H1 (cell line): Measurements from ENCODE around the gene RCOR2. TPM values are rescaled to one million over a fixed set of nuclear protein-coding genes. Genes with fewer than 3 reads are reported as not detected.

Source experiments
- CTCF ChIA-PET: fragments of 300-600 bp; sonication (Branson Sonifier 250); formaldehyde crosslinking; loops from one replicate; lab custom pipeline; 2021; ENCODE audit not compliant: partially characterized antibody; lab: Charles Lee
- POLR2A ChIA-PET: fragments of 300-600 bp; sonication (Branson Sonifier 250); formaldehyde crosslinking; loops from one replicate; lab custom pipeline; 2021; ENCODE audit warnings: inconsistent platforms; ENCODE audit not compliant: partially characterized antibody; lab: Charles Lee
- DNase-seq, 2 experiments: peaks; one replicate each; pipeline versions ENCODE4 v3.0.0 to v3.0.0-alpha.2; 2010 to 2022; ENCODE audit warnings: low spot score in 2 of 2, low read depth in 1 of 2, mixed read lengths in 1 of 2
- FAIRE-seq: peaks from 2 replicates; lab custom pipeline; 2011; peaks lifted over from hg19 to GRCh38; lab: Jason Lieb, UNC
- H2AFZ ChIP-seq: 2 replicates; pipeline ENCODE4 v1.8.1; 2012; ENCODE audit warnings: low read length, inconsistent platforms
- H2AK5ac ChIP-seq: 2 replicates; pipeline ENCODE4 v1.6.1; 2013; ENCODE audit warnings: low read depth, low read length
- H2BK120ac ChIP-seq: replicated peaks from 2 replicates; pipeline ENCODE3; 2013; ENCODE audit warnings: low read depth, low read length, inconsistent platforms
- H2BK12ac ChIP-seq: 2 replicates; pipeline ENCODE4 v1.6.1; 2013; ENCODE audit warnings: low read depth, low read length
- H2BK15ac ChIP-seq: 2 replicates; pipeline ENCODE4 v1.6.1; 2013; ENCODE audit warnings: low read length
- H2BK20ac ChIP-seq: 2 replicates; pipeline ENCODE4 v1.6.1; 2013; ENCODE audit warnings: low read length
- H2BK5ac ChIP-seq: 2 replicates; pipeline ENCODE4 v1.6.1; 2013; ENCODE audit warnings: low read depth, low read length
- H3K14ac ChIP-seq: 2 replicates; pipeline ENCODE4 v1.6.1; 2013; ENCODE audit warnings: inconsistent platforms; ENCODE audit not compliant: insufficient read length
- H3K18ac ChIP-seq: 2 replicates; pipeline ENCODE4 v1.6.1; 2013; ENCODE audit warnings: low read length; ENCODE audit errors: extremely low read depth
- H3K23ac ChIP-seq: 2 replicates; pipeline ENCODE4 v1.6.1; 2013; ENCODE audit warnings: inconsistent platforms; ENCODE audit not compliant: insufficient read length
- H3K23me2 ChIP-seq: 2 replicates; pipeline ENCODE4 v1.6.1; 2013; ENCODE audit warnings: low read depth, low read length
- H3K27ac ChIP-seq: 2 replicates; pipeline ENCODE4 v1.6.1; 2011; ENCODE audit warnings: low read depth, low read length, inconsistent platforms
- H3K27me3 ChIP-seq, 4 experiments: replicated peaks in 1 of 4; 1 replicate in 1 of 4; 2 replicates in 3 of 4; pipeline versions ENCODE4 v1.6.1 to v1.8.1; 2011 to 2013; ENCODE audit warnings: low read length in 3 of 4, mild to moderate bottlenecking in 3 of 4, inconsistent platforms in 2 of 4, mixed read lengths in 2 of 4, moderate library complexity in 1 of 4; ENCODE audit not compliant: control insufficient read depth in 3 of 4, insufficient read depth in 3 of 4; ENCODE audit errors: extremely low read depth in 1 of 4
- H3K36me3 ChIP-seq, 4 experiments: 2 replicates each; pipeline versions ENCODE4 v1.6.1 to v1.8.1; 2011 to 2013; ENCODE audit warnings: mild to moderate bottlenecking in 4 of 4, low read length in 3 of 4, moderate library complexity in 2 of 4, control low read depth in 1 of 4, inconsistent platforms in 1 of 4; ENCODE audit not compliant: insufficient read depth in 4 of 4, control insufficient read depth in 2 of 4
- H3K4ac ChIP-seq: replicated peaks from 2 replicates; pipeline ENCODE3; 2013; ENCODE audit warnings: low read length, low read depth, mixed read lengths, inconsistent platforms; ENCODE audit not compliant: insufficient read length
- H3K4me1 ChIP-seq, 4 experiments: replicated peaks in 1 of 4; 1 replicate in 1 of 4; 2 replicates in 3 of 4; pipeline versions ENCODE4 v1.6.1 to v1.8.1; 2011 to 2013; ENCODE audit warnings: low read length in 3 of 4, inconsistent platforms in 2 of 4, mixed read lengths in 1 of 4; ENCODE audit not compliant: insufficient read depth in 4 of 4, control insufficient read depth in 3 of 4
- H3K4me2 ChIP-seq, 2 experiments: 2 replicates each; pipeline versions ENCODE4 v1.6.1 to v1.8.1; 2011 to 2013; ENCODE audit warnings: low read depth in 2 of 2, low read length in 2 of 2, control low read depth in 1 of 2, inconsistent platforms in 1 of 2, mild to moderate bottlenecking in 1 of 2; ENCODE audit not compliant: insufficient read depth in 1 of 2
- H3K4me3 ChIP-seq, 4 experiments: fragments of 200-600, 300-600 bp in 1 of 4; sonication (generic), shearing (Covaris generic), sonication (Bioruptor Twin) in 1 of 4; 2 replicates each; pipeline versions ENCODE4 v1.5.1 to v1.8.1; 2011 to 2016; ENCODE audit warnings: low read length in 4 of 4, low read depth in 3 of 4, control low read depth in 2 of 4, inconsistent platforms in 2 of 4, mild to moderate bottlenecking in 2 of 4, mixed read lengths in 1 of 4, moderate library complexity in 1 of 4; ENCODE audit not compliant: insufficient read depth in 2 of 4; ENCODE audit errors: extremely low read depth in 1 of 4
- H3K56ac ChIP-seq: replicated peaks from 2 replicates; pipeline ENCODE3; 2013; ENCODE audit warnings: low read depth, mild to moderate bottlenecking, mixed read lengths, low read length, inconsistent platforms; ENCODE audit not compliant: insufficient read length
- H3K79me1 ChIP-seq: 2 replicates; pipeline ENCODE4 v1.6.1; 2013; ENCODE audit warnings: low read depth, low read length, control low read depth
- H3K79me2 ChIP-seq, 2 experiments: 2 replicates each; pipeline versions ENCODE4 v1.6.1 to v1.8.1; 2012 to 2013; ENCODE audit warnings: low read length in 2 of 2, mild to moderate bottlenecking in 2 of 2, inconsistent platforms in 1 of 2; ENCODE audit not compliant: insufficient read depth in 2 of 2, control insufficient read depth in 1 of 2
- H3K9ac ChIP-seq, 4 experiments: replicated peaks in 1 of 4; 1 replicate in 1 of 4; 2 replicates in 3 of 4; pipeline versions ENCODE4 v1.6.1 to v1.8.1; 2011 to 2013; ENCODE audit warnings: low read depth in 3 of 4, low read length in 3 of 4, control low read depth in 2 of 4, mild to moderate bottlenecking in 2 of 4, moderate library complexity in 2 of 4, inconsistent platforms in 1 of 4; ENCODE audit errors: extremely low read depth in 1 of 4
- H3K9me3 ChIP-seq, 2 experiments: 2 replicates each; pipeline versions ENCODE4 v1.6.1 to v1.8.1; 2012 to 2013; ENCODE audit warnings: mild to moderate bottlenecking in 2 of 2, moderate library complexity in 2 of 2, control low read depth in 1 of 2, inconsistent platforms in 1 of 2, low read depth in 1 of 2, low read length in 1 of 2, mixed read lengths in 1 of 2; ENCODE audit not compliant: insufficient read depth in 2 of 2
- H4K20me1 ChIP-seq, 2 experiments: replicated peaks in 1 of 2; 2 replicates each; pipeline versions ENCODE3 to v1.8.1; 2011 to 2013; ENCODE audit warnings: inconsistent platforms in 2 of 2, low read length in 2 of 2, mild to moderate bottlenecking in 1 of 2; ENCODE audit not compliant: insufficient read depth in 2 of 2, control insufficient read depth in 1 of 2
- H4K5ac ChIP-seq: 2 replicates; pipeline ENCODE4 v1.6.1; 2013; ENCODE audit warnings: low read length, low read depth, mixed read lengths, inconsistent platforms; ENCODE audit not compliant: insufficient read length
- H4K8ac ChIP-seq: 2 replicates; pipeline ENCODE4 v1.8.0; 2013; ENCODE audit warnings: mild to moderate bottlenecking, moderate library complexity, low read length, inconsistent platforms; ENCODE audit not compliant: insufficient read depth; ENCODE audit errors: extremely low read depth
- H4K91ac ChIP-seq: replicated peaks from 2 replicates; pipeline ENCODE3; 2013; ENCODE audit warnings: low read length, mixed read lengths, inconsistent platforms; ENCODE audit not compliant: insufficient read length
- CTBP2 ChIP-seq: IDR thresholded peaks from 2 replicates; pipeline ENCODE4 v1.7.0; 2011; ENCODE audit warnings: borderline replicate concordance, mild to moderate bottlenecking, moderate library complexity, mixed read lengths, low read length; ENCODE audit not compliant: insufficient read depth, insufficient read length
- GTF2F1 ChIP-seq: IDR thresholded peaks from 2 replicates; pipeline ENCODE4 v1.6.1; 2012; ENCODE audit warnings: low read depth, low read length, improper control_type of control experiment, borderline replicate concordance
- HDAC6 ChIP-seq: IDR thresholded peaks from one replicate; pipeline ENCODE4 v1.7.1; 2012; ENCODE audit warnings: low read depth, mild to moderate bottlenecking, inconsistent platforms, low read length, moderate library complexity
- RNF2 ChIP-seq: fragments of 200-900, 300-1000 bp; sonication (generic); IDR thresholded peaks from 2 replicates; pipeline ENCODE4 v1.7.1; 2016; ENCODE audit warnings: borderline replicate concordance, low read depth, mild to moderate bottlenecking, antibody characterized with exemption, low read length; ENCODE audit not compliant: poor library complexity, severe bottlenecking; ENCODE audit errors: missing control alignments
- SIX5 ChIP-seq: IDR thresholded peaks from 2 replicates; pipeline ENCODE4 v1.6.1; 2011; ENCODE audit warnings: mild to moderate bottlenecking, low read depth, low read length
- TCF12 ChIP-seq: IDR thresholded peaks from 2 replicates; pipeline ENCODE4 v1.6.1; 2011; ENCODE audit warnings: low read depth, mild to moderate bottlenecking, low read length
- TEAD4 ChIP-seq: IDR thresholded peaks from 2 replicates; pipeline ENCODE4 v1.6.1; 2012; ENCODE audit warnings: low read depth, low read length, inconsistent platforms, mixed read lengths
- WGBS, 2 experiments: shearing (Covaris generic) in 1 of 2; methylation state at CpG; one replicate each; pipeline versions ENCODE4 v1.1.6 to v1.1.7; 2013 to 2015; ENCODE audit warnings: low lambda C conversion rate in 2 of 2, mixed read lengths in 2 of 2, inconsistent platforms in 1 of 2, low coverage in 1 of 2, missing lambda C conversion rate in 1 of 2; ENCODE audit not compliant: insufficient replicate concordance in 2 of 2, insufficient coverage in 1 of 2, insufficient read length in 1 of 2; ENCODE audit errors: extremely low coverage in 1 of 2, missing lambda C conversion rate in 1 of 2; 5-methylcytosine and 5-hydroxymethylcytosine counted together
- polyA plus RNA-seq, 7 experiments: library from polyadenylated mRNA; depleted of rRNA in 3 of 7; stranded (reverse) in 5 of 7; unstranded in 2 of 7; fragments of >200 nt in 5 of 7; fragments of 200-250 nt in 2 of 7; gene quantifications; 1 replicate in 5 of 7; 2 replicates in 1 of 7; 4 replicates in 1 of 7; pipeline versions ENCODE4 v1.2.1 to v1.2.3, GENCODE V29; 2011 to 2013; ENCODE audit warnings: missing spikeins in 2 of 7, mixed read lengths in 2 of 7
- total RNA-seq: library from RNA; stranded (reverse); fragmentation: NEBNext Ultra II Directional; extraction: Animal tissue kit (Norgen Biotek cat#: 25700); gene quantifications from 2 replicates; pipeline ENCODE4 v1.2.1, GENCODE V29; 2021
- TF ChIP-seq, protein P1 (sequence below): IDR thresholded peaks from 2 replicates; pipeline ENCODE4 v1.6.1; 2011; ENCODE audit warnings: low read depth, mild to moderate bottlenecking, low read length; ENCODE audit not compliant: insufficient read depth
- TF ChIP-seq, protein P2 (sequence below), 3 experiments: IDR thresholded peaks; 1 replicate in 2 of 3; 2 replicates in 1 of 3; pipeline versions ENCODE4 v1.5.1 to v1.6.1; 2011; ENCODE audit warnings: low read length in 3 of 3, mild to moderate bottlenecking in 3 of 3, inconsistent platforms in 2 of 3, low read depth in 1 of 3, moderate library complexity in 1 of 3; ENCODE audit not compliant: insufficient read depth in 1 of 3; ENCODE audit errors: control extremely low read depth in 1 of 3

RCOR2 gene
- total and polyA plus RNA-seq, 2 of the 8 experiments (the other 6 are each of a cell fraction or from before 2014, with no cell fraction given), result 54.6 to 78.0 TPM

DNA sequence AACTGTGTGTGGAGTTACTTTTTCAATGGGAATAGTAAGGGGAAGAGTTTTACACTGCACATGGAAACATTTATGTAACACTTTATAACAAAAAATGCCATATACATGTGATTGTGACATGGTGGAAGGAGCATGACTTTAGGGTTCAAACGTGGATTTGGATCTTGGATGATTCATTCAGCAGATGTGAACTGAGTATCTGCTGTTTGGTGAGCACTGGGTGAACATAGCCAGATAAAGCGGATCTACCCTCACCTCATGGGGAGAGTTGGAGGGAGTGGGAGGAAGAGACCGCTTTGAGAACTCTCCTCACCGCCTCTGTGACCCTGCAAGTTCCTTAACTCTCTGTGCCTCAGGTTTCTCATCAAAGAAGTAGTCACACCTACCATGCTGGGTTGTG, 24.9 kb upstream of the RCOR2 start:
- POLR2A ChIA-PET, result interaction anchor here (0.6 to 2.5 kb wide), 4 partner anchors 22 to 173 kb away, joined by 3 to 9 read pairs (median 4); partner anchors contain the start of gene ZFTA
- no peak overlapping the region for H4K5ac ChIP-seq
- H2AK5ac ChIP-seq, result no peak overlapping the region; the same call in 1 of the 2 replicates
- H2BK15ac ChIP-seq, result no peak overlapping the region
- H3K27me3 ChIP-seq, result no peaks in the 10 kb centered on the region
- H3K23ac ChIP-seq, result no peak overlapping the region
- no peak overlapping the region for H3K4ac ChIP-seq
- H3K14ac ChIP-seq, result no peak overlapping the region
- peaks cover 12% of the 10 kb centered on the region for H3K23me2 ChIP-seq
- no peak overlapping the region for H2BK5ac ChIP-seq
- CTCF ChIA-PET, result interaction anchor here (0.5 to 1.3 kb wide), 4 partner anchors 11 to 105 kb away, joined by 3 to 6 read pairs (median 3); no protein-coding TSS in a partner anchor
- no peak overlapping the region; a peak in 1 of 7 replicates for H3K9ac ChIP-seq
- no peak overlapping the region for H3K27ac ChIP-seq
- H2BK20ac ChIP-seq, result no peak overlapping the region
- 90% methylated on average over 4 of the region's 4 CpGs; no CpG with 5 or more reads in 1 of the 2 experiments for WGBS, 2 experiments
- peaks cover 8 to 15% of the 10 kb centered on the region in 2 experiments for H4K20me1 ChIP-seq
- H3K56ac ChIP-seq, result no peak overlapping the region
- H2AFZ ChIP-seq, result no peak overlapping the region
- no peak for DNase-seq
- H3K18ac ChIP-seq, result no peak overlapping the region
- H3K4me2 ChIP-seq, result no peak overlapping the region
- no peak overlapping the region for H4K8ac ChIP-seq
- H2BK12ac ChIP-seq, result no peak overlapping the region
- H3K79me1 ChIP-seq, result peaks cover 3% of the 10 kb centered on the region; the same call in 1 of the 2 replicates
- H2BK120ac ChIP-seq, result no peak overlapping the region
- no peaks in the 10 kb centered on the region for H3K9me3 ChIP-seq
- no peak overlapping the region for H3K4me3 ChIP-seq
- peaks cover 4 to 52% of the 10 kb centered on the region in 2 experiments for H3K79me2 ChIP-seq
- FAIRE-seq, result no peak
- no peak overlapping the region for H4K91ac ChIP-seq
- H3K4me1 ChIP-seq, result no peaks in the 10 kb centered on the region; a peak in 2 of 7 replicates
- H3K36me3 ChIP-seq, result peaks cover 6 to 11% (median 7%) of the 10 kb centered on the region in 4 experiments; a peak in 6 of 8 replicates
- TF ChIP-seq RNF2, result no peak
- TF ChIP-seq GTF2F1, result no peak
- TF ChIP-seq TCF12, result no peak
- TF ChIP-seq TEAD4, result no peak
- no peak for TF ChIP-seq CTBP2
- TF ChIP-seq, protein P1, sequence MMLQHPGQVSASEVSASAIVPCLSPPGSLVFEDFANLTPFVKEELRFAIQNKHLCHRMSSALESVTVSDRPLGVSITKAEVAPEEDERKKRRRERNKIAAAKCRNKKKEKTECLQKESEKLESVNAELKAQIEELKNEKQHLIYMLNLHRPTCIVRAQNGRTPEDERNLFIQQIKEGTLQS, result no peak
- TF ChIP-seq, protein P2, sequence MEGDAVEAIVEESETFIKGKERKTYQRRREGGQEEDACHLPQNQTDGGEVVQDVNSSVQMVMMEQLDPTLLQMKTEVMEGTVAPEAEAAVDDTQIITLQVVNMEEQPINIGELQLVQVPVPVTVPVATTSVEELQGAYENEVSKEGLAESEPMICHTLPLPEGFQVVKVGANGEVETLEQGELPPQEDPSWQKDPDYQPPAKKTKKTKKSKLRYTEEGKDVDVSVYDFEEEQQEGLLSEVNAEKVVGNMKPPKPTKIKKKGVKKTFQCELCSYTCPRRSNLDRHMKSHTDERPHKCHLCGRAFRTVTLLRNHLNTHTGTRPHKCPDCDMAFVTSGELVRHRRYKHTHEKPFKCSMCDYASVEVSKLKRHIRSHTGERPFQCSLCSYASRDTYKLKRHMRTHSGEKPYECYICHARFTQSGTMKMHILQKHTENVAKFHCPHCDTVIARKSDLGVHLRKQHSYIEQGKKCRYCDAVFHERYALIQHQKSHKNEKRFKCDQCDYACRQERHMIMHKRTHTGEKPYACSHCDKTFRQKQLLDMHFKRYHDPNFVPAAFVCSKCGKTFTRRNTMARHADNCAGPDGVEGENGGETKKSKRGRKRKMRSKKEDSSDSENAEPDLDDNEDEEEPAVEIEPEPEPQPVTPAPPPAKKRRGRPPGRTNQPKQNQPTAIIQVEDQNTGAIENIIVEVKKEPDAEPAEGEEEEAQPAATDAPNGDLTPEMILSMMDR (IDR thresholded peaks at IDR 0.05; ENCODE audit: control extremely low read depth in 1 of 3, insufficient read depth in 1 of 3, low read depth in 1 of 3, low read length in 3 of 3), result no peak
- no peak for TF ChIP-seq HDAC6
- no peak for TF ChIP-seq SIX5
